HG02943 (cell line): ENCODE data around the gene TPRA1.
A peak's percentile ranks its signal among the peaks of the same experiment; 100 is the strongest.

Experiments
- ATAC-seq: cut with Tn5 transposase; IDR thresholded peaks from one replicate; pipeline ENCODE4 v1.9.1; 2021; ENCODE audit warnings: mild to moderate bottlenecking, low read depth, moderate library complexity; ENCODE audit not compliant: unreplicated experiment

Gene TPRA1

GRCh38 chr3:127566833-127567232, 23.7 kb downstream of the TPRA1 start:
- ATAC-seq = no peak

- ATAC-seq = no peak
Measured at GRCh38 chr3:127565711-127566110, 24.8 kb downstream of the TPRA1 start.

- no peak for ATAC-seq
Measured at GRCh38 chr3:127560051-127560787, 30.3 kb downstream of the TPRA1 start.

- ATAC-seq = no peak
Measured at GRCh38 chr3:127556565-127556964, 34.0 kb downstream of the TPRA1 start.

GRCh38 chr3:127555108-127555507, 35.4 kb downstream of the TPRA1 start:
- ATAC-seq = no peak

- ATAC-seq = no peak
Measured at GRCh38 chr3:127552038-127552437, 38.5 kb downstream of the TPRA1 start.

- no peak for ATAC-seq
Measured at GRCh38 chr3:127551178-127551577, 39.4 kb downstream of the TPRA1 start.

- ATAC-seq = no peak
Measured at GRCh38 chr3:127550468-127551157, 39.9 kb downstream of the TPRA1 start.

- no peak for ATAC-seq
Measured at GRCh38 chr3:127549826-127550467, 40.6 kb downstream of the TPRA1 start.

- peak; percentile 50 for ATAC-seq
Measured at GRCh38 chr3:127547761-127548605, 42.5 kb downstream of the TPRA1 start.

GRCh38 chr3:127546970-127547733, 43.4 kb downstream of the TPRA1 start:
- ATAC-seq = no peak

- no peak for ATAC-seq
Measured at GRCh38 chr3:127546554-127546953, 44.0 kb downstream of the TPRA1 start.

GRCh38 chr3:127545711-127546457, 44.6 kb downstream of the TPRA1 start:
- ATAC-seq = no peak

- ATAC-seq = no peak
Measured at GRCh38 chr3:127545216-127545615, 45.3 kb downstream of the TPRA1 start.

GRCh38 chr3:127544803-127545201, 45.7 kb downstream of the TPRA1 start:
- ATAC-seq = no peak

GRCh38 chr3:127544192-127544802, 46.2 kb downstream of the TPRA1 start:
- ATAC-seq = peak; percentile 63

- ATAC-seq = no peak
Measured at GRCh38 chr3:127543441-127543840, 47.1 kb downstream of the TPRA1 start.

GRCh38 chr3:127542441-127542952, 48.0 kb downstream of the TPRA1 start:
- no peak for ATAC-seq

- ATAC-seq = no peak
Measured at GRCh38 chr3:127541320-127541719, 49.2 kb downstream of the TPRA1 start.
